GM06990 (cell line): ENCODE measurements around the gene SLC2A10.

Experiments
- DNase-seq: peaks from one replicate; pipeline ENCODE4 v3.0.0-alpha.2; 2011; ENCODE audit not compliant: insufficient read length; ENCODE audit errors: extremely low read depth
- H3K27me3 ChIP-seq: replicated peaks from 2 replicates; pipeline ENCODE4 v1.6.0; 2011; ENCODE audit warnings: low read length; ENCODE audit not compliant: control insufficient read depth, insufficient read depth
- H3K36me3 ChIP-seq: 2 replicates; pipeline ENCODE4 v1.5.1; 2011; ENCODE audit warnings: low read length; ENCODE audit not compliant: control insufficient read depth, insufficient read depth
- H3K4me3 ChIP-seq: replicated peaks from 2 replicates; pipeline ENCODE4 v1.5.1; 2011; ENCODE audit warnings: low read depth, mild to moderate bottlenecking, control low read depth, low read length
- CTCF ChIP-seq: IDR thresholded peaks from 2 replicates; pipeline ENCODE4 v1.5.1; 2011; ENCODE audit warnings: low read length, control low read depth, mild to moderate bottlenecking, inconsistent platforms; ENCODE audit not compliant: insufficient read depth, poor library complexity, severe bottlenecking

SLC2A10 gene

GRCh38 chr20:46688151-46689081 lies 21.0 kb upstream of the SLC2A10 start:
- peak overlapping the region; percentile 89 for H3K4me3 ChIP-seq
- TF ChIP-seq CTCF = no peak
- no peak for DNase-seq
- H3K27me3 ChIP-seq = no peaks in the 10 kb centered on the region
- no peaks in the 10 kb centered on the region; the same call in 1 of the 2 replicates for H3K36me3 ChIP-seq

GRCh38 chr20:46689082-46689753 lies 20.2 kb upstream of the SLC2A10 start, which contains the start of gene TP53RK:
TP53RK (minus strand) TSS chr20:46689444; CDS start chr20:46689414, 30 bp downstream.
- Histone ChIP-seq H3K36me3 (no peaks in the 10 kb centered on the region; the same call in 1 of the 2 replicates), H3K27me3 (no peaks in the 10 kb centered on the region), H3K4me3 (peak within 1 kb of the TSS; percentile 89)
- peak; percentile 95 for DNase-seq
- TF ChIP-seq CTCF = no peak

GRCh38 chr20:46689754-46690085 lies 19.7 kb upstream of the SLC2A10 start:
- no peak for DNase-seq
- Histone ChIP-seq H3K4me3 (peak overlapping the region; percentile 89), H3K27me3 (no peaks in the 10 kb centered on the region), H3K36me3 (no peaks in the 10 kb centered on the region)
- TF ChIP-seq CTCF = no peak

DNA sequence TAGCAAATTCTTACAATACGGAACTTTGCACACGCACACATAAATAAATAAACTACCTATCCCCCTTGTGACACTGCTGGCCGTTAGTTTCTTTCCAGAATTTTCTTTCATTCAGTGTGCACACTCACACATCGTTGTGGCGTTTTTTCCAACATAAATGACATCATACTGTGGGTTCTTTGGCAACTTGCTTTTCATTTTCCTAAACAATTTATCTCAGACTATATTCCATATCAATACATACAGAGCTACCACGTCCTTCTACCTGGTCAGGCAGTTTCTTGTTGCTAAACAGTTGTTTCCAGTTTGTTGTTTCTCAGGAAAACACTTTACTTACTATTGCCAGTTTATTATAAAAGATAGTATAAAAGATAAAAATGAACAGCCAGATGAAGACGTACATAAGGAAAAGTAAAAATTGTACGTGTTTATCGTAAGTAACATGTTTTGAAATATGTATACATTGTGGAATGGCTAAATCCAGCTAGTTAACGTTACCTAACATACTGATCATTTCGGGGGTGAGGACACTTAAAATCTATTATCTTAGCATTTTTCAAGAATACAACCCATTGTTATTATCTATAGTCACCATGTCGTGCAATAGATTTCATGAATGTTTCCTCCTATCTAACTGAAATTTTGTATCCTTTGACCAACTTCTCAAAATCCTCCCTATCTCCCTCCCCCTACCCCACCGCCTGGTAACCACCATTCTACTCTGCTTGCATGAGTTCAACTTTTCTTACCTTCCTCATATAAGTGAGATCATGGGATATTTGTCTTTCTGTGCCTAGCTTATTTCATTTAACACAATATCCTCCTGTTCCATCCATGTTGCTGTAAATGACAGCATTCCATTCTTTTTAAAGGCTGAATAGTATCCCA lies 19.0 kb upstream of the SLC2A10 start:
- Histone ChIP-seq H3K27me3 (no peaks in the 10 kb centered on the region), H3K4me3 (no peak overlapping the region; the same call in 1 of the 2 replicates), H3K36me3 (no peaks in the 10 kb centered on the region)
- DNase-seq = no peak
- TF ChIP-seq CTCF = no peak

DNA sequence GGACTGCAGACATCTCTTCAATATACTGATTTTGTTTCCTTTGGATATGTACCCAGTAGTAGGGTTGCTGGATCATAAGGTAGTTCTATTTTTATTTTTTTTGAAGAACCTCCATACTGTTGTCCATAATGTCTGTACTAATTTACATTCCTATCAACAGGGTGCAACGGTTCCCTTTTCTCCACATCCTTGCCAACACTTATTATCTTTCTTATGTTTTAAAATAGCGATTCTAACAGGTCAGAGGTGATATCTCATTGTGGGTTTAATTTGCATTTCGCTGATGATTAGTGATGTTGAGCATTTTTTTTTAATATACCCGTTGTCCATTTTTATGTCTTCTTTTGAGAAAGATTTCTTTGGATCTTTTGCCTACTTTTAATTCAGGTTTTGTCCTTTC lies 18.3 kb upstream of the SLC2A10 start:
- H3K36me3 ChIP-seq = no peaks in the 10 kb centered on the region
- no peak overlapping the region for H3K4me3 ChIP-seq
- no peak for DNase-seq
- H3K27me3 ChIP-seq = no peaks in the 10 kb centered on the region
- no peak for TF ChIP-seq CTCF
